ENCODE data around the gene ULK1. TPM values are rescaled to one million over a fixed set of nuclear protein-coding genes. Genes with fewer than 3 reads are reported as not detected.

The ULK1 gene
- polyA plus RNA-seq, 1 donor (not counting 4 experiments of a cell fraction or from before 2014, with no cell fraction given): 2.3 TPM

- Histone ChIP-seq H3K4me3 (ENCODE audit: control insufficient read depth in 2 of 3, extremely low read depth in 1 of 3, insufficient read depth in 2 of 3, low read depth in 1 of 3, low read length in 3 of 3) (no peak overlapping the region), H4K20me1 (ENCODE audit: control insufficient read depth, extremely low read depth, insufficient read depth, low read length) (no peaks in the 10 kb centered on the region), H3K79me2 (ENCODE audit: control insufficient read depth, insufficient read depth, low read length) (no peaks in the 10 kb centered on the region), H3K9me3 (ENCODE audit: control insufficient read depth, low read depth, low read length) (no peaks in the 10 kb centered on the region), H3K9ac (ENCODE audit: control insufficient read depth, extremely low read depth, insufficient read depth, low read length) (no peak overlapping the region), H2AFZ (ENCODE audit: control insufficient read depth, low read length) (no peak overlapping the region), H3K4me1 (ENCODE audit: control insufficient read depth, extremely low read depth, insufficient read depth, low read length) (no peaks in the 10 kb centered on the region), H3K27me3 (ENCODE audit: control insufficient read depth, extremely low read depth, insufficient read depth, low read length) (no peaks in the 10 kb centered on the region), H3K36me3 (ENCODE audit: control insufficient read depth in 2 of 2, extremely low read depth in 1 of 2, insufficient read depth in 2 of 2, low read length in 2 of 2) (no peaks in the 10 kb centered on the region), H3K4me2 (ENCODE audit: control insufficient read depth, extremely low read depth, insufficient read depth, low read depth, low read length) (no peak overlapping the region), H3K27ac (ENCODE audit: control insufficient read depth, insufficient read depth, low read length) (no peak overlapping the region), H3K9me1 (ENCODE audit: control insufficient read depth, extremely low read depth, insufficient read depth, low read length) (no peaks in the 10 kb centered on the region)
- DNase-seq (ENCODE audit: low read depth, low spot score) (no peak), FAIRE-seq (no peak)
- no peak for TF ChIP-seq EZH2 (IDR thresholded peaks at IDR 0.05; ENCODE audit: low read length)
- no peak for TF ChIP-seq CTCF (optimal IDR thresholded peaks at IDR 0.05 in 1 of 3, IDR thresholded peaks at IDR 0.05 in 1 of 3, conservative IDR thresholded peaks at IDR 0.05 in 1 of 3; ENCODE audit: extremely low read depth in 1 of 3, insufficient read depth in 2 of 3, low read length in 3 of 3)
- dilution Hi-C loops (cut with MboI; ENCODE audit: extremely low pct_ligation_motif_present, low sequenced_read_pairs): no loop called here
Observed at GRCh38 chr12:131845121-131845520, 49.3 kb upstream of the ULK1 start.

GRCh38 chr12:131847456-131847855 is 47.0 kb upstream of the ULK1 start:
- FAIRE-seq (no peak), DNase-seq (ENCODE audit: low read depth, low spot score) (no peak)
- no peaks in the 10 kb centered on the region for H3K9me1 ChIP-seq (ENCODE audit: control insufficient read depth, extremely low read depth, insufficient read depth, low read length)
- H3K4me2 ChIP-seq (ENCODE audit: control insufficient read depth, extremely low read depth, insufficient read depth, low read depth, low read length): no peak overlapping the region
- H2AFZ ChIP-seq (ENCODE audit: control insufficient read depth, low read length): no peak overlapping the region
- dilution Hi-C loops (cut with MboI; ENCODE audit: extremely low pct_ligation_motif_present, low sequenced_read_pairs): no loop called here
- no peaks in the 10 kb centered on the region for H3K9me3 ChIP-seq (ENCODE audit: control insufficient read depth, low read depth, low read length)
- no peaks in the 10 kb centered on the region for H3K4me1 ChIP-seq (ENCODE audit: control insufficient read depth, extremely low read depth, insufficient read depth, low read length)
- H3K4me3 ChIP-seq (ENCODE audit: control insufficient read depth in 2 of 3, extremely low read depth in 1 of 3, insufficient read depth in 2 of 3, low read depth in 1 of 3, low read length in 3 of 3): no peak overlapping the region
- no peaks in the 10 kb centered on the region for H4K20me1 ChIP-seq (ENCODE audit: control insufficient read depth, extremely low read depth, insufficient read depth, low read length)
- no peak overlapping the region for H3K9ac ChIP-seq (ENCODE audit: control insufficient read depth, extremely low read depth, insufficient read depth, low read length)
- H3K27me3 ChIP-seq (ENCODE audit: control insufficient read depth, extremely low read depth, insufficient read depth, low read length): no peaks in the 10 kb centered on the region
- no peak overlapping the region for H3K27ac ChIP-seq (ENCODE audit: control insufficient read depth, insufficient read depth, low read length)
- H3K36me3 ChIP-seq (ENCODE audit: control insufficient read depth in 2 of 2, extremely low read depth in 1 of 2, insufficient read depth in 2 of 2, low read length in 2 of 2): no peaks in the 10 kb centered on the region
- TF ChIP-seq EZH2 (IDR thresholded peaks at IDR 0.05; ENCODE audit: low read length) (no peak), CTCF (optimal IDR thresholded peaks at IDR 0.05 in 1 of 3, IDR thresholded peaks at IDR 0.05 in 1 of 3, conservative IDR thresholded peaks at IDR 0.05 in 1 of 3; ENCODE audit: extremely low read depth in 1 of 3, insufficient read depth in 2 of 3, low read length in 3 of 3) (no peak)
- H3K79me2 ChIP-seq (ENCODE audit: control insufficient read depth, insufficient read depth, low read length): no peaks in the 10 kb centered on the region
